HG02642 (cell line): ENCODE results near the gene ERICH6B.

Experiments
- ATAC-seq: cut with Tn5 transposase; IDR thresholded peaks from one replicate; pipeline ENCODE4 v1.9.1; 2021; ENCODE audit warnings: mild to moderate bottlenecking; ENCODE audit not compliant: unreplicated experiment, poor library complexity

Gene ERICH6B

GRCh38 chr13:45602183-45603170 is 13.1 kb downstream of the ERICH6B start:
- ATAC-seq = no peak

- ATAC-seq = no peak
Measured at GRCh38 chr13:45601680-45602079, 13.9 kb downstream of the ERICH6B start.

GRCh38 chr13:45598597-45598996 is 16.9 kb downstream of the ERICH6B start:
- no peak for ATAC-seq

- ATAC-seq = no peak
Measured at GRCh38 chr13:45596800-45597475, 18.6 kb downstream of the ERICH6B start.

GRCh38 chr13:45595965-45596364 is 19.6 kb downstream of the ERICH6B start:
- no peak for ATAC-seq

GRCh38 chr13:45594764-45595163 is 20.8 kb downstream of the ERICH6B start:
- ATAC-seq = no peak

GRCh38 chr13:45594227-45594626 is 21.3 kb downstream of the ERICH6B start:
- no peak for ATAC-seq

- no peak for ATAC-seq
Measured at GRCh38 chr13:45592758-45593157, 22.8 kb downstream of the ERICH6B start.

GRCh38 chr13:45590066-45590465 is 25.5 kb downstream of the ERICH6B start:
- ATAC-seq = no peak

GRCh38 chr13:45587897-45588296 is 27.6 kb downstream of the ERICH6B start:
- no peak for ATAC-seq

GRCh38 chr13:45584816-45585215 is 30.7 kb downstream of the ERICH6B start:
- no peak for ATAC-seq

GRCh38 chr13:45582408-45583076 is 33.0 kb downstream of the ERICH6B start:
- no peak for ATAC-seq

GRCh38 chr13:45576466-45576865 is 39.1 kb downstream of the ERICH6B start:
- no peak for ATAC-seq

GRCh38 chr13:45575830-45576180 is 39.7 kb downstream of the ERICH6B start:
- no peak for ATAC-seq

- no peak for ATAC-seq
Measured at GRCh38 chr13:45575146-45575829, 40.3 kb downstream of the ERICH6B start.

- ATAC-seq = no peak
Measured at GRCh38 chr13:45565331-45565730, 50.2 kb downstream of the ERICH6B start.

GRCh38 chr13:45564133-45564776 is 51.3 kb downstream of the ERICH6B start:
- no peak for ATAC-seq

- no peak for ATAC-seq
Measured at GRCh38 chr13:45554604-45555109, 60.9 kb downstream of the ERICH6B start.

GRCh38 chr13:45548281-45548680 is 67.3 kb downstream of the ERICH6B start:
- no peak for ATAC-seq

- no peak for ATAC-seq
Measured at GRCh38 chr13:45546410-45546765, 69.2 kb downstream of the ERICH6B start.
